GM19328 (cell line): ENCODE measurements around the gene FRMPD3.
A peak's percentile ranks its signal among the peaks of the same experiment; 100 is the strongest.
"Not testable (repeated sequence)": the region's sequence is repeated elsewhere in the genome, so short reads cannot be mapped to it uniquely, and the experiment has no call there.

Source experiments
- ATAC-seq: cut with Tn5 transposase; IDR thresholded peaks from one replicate; pipeline ENCODE4 v1.9.1; 2021; ENCODE audit warnings: mild to moderate bottlenecking, moderate library complexity; ENCODE audit not compliant: unreplicated experiment

Gene FRMPD3

DNA sequence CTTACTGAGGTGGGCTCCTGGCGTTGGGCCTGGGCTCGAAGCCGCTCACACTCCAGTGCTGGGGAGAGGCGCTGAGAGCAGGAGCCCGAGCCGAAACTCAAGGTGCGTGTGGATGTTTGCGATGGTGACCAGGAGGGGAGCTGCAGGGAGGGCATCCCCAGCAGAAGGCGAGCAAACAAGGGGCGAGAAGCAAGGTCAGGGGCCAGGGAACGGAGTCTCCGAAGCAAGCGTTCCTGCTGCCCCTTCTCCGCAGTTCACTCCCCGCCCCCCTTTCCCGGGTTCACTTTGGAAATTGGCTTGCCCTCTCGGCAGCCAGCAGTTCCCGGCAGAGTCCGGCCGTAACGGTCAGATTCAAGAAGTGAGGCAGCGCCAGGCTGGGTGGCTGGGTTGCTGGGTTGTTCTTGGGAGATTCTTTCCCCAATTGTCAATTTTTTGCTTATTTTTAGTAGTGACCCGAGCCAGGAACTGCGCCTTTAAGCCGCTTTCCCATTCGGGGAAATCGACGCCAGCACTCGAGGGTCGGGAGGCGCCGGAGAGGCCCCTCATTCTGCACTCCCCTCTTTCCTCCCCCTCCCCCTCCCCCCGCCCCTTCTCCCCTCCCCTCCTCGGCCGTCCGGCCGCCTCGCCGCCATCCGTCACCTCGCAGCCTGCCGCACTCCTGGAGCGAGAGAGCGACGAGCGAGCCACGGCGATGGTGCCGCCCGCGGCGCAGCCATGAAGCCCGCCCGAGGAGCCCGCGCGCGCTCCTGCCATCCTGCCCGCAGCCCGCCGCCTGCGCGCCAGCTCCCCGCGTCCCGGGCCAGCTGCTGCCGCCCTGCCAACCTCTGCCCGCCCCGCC lies at the start of gene FRMPD3:
TSS of gene FRMPD3 (plus strand) at position 655 of the 838 bp plus-strand sequence. CDS start 76,937 bp downstream, outside the sequence.
- no peak for ATAC-seq

DNA sequence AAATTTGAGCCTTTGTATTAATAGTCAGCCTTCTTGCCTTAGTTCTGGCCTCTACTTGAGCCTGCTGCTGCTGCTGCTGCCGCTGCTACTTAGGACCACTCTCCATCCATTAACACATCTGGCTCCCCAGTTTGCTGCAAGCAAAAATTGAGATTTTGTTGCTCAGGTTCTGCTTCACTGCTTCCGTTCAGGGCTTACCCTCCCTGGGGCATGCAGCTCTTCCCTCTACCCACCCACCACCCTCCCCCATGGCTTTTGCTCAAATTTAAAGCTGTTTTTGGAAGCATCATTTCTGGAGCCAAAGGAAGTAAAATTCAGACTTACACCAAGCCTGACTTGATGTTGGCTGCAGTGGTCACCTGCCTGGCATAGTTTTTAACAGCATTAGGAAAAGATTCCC lies 28.9 kb upstream of the FRMPD3 start:
- ATAC-seq, result no peak

DNA sequence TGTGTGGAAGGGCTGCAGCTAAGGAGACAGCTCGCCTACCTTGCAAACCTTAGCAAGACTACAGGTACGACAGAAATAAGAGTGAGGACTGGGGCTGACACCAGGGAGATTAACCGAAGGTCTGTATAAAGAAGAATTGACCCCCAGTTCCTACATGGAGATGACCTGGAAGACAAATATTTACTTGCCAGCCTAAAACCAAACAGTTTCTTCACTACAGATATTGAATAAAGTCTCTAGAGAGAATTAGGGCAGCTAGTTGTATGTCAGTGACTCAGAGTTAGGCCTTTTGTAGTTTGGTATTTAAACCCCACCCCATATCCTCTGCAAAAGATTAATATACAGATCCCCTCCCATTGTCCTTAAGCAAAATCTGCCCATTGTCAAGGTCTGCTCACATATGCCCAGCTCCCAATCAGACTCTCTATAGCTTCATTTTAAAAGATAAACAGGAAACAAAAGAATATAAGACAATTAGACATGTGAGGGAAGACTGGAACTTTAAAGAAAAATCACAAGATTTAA lies 28.1 kb upstream of the FRMPD3 start:
- no peak for ATAC-seq

DNA sequence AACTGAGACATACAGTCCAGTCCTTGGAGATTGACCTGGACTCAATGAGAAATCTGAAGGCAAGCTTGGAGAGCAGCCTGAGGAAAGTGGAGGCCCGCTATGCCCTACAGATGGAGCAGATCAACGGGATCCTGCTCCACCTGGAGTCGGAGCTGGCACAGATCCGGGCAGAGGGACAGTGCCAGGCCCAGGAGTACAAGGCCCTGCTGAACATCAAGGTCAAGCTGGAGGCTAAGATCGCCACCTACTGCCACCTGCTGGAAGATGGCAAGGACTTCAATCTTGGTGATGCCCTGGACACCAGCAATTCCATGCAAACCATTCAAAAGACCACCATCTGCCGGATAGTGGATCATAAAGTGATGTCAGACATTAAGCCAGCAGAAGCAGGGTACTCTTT lies 20.4 kb upstream of the FRMPD3 start:
- ATAC-seq, result no peak

DNA sequence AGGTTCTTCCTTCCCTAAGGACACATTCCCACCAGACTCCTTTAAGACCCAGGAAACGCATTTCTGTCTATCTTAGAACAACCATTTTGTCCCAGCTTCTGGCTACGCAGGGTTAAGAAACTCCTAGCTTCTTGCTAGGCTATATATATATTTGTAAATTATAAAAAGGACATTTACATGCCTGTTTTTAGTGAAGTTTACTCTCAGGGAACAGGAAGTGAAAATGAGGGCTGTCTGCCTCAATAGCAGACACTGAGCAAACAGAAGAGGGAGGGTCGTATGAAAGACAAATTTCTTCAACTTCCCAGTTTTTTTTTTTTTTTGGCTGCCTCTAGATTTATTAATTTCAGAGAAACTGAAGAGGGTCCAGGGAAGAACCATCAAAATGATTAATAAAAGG lies 9.3 kb upstream of the FRMPD3 start:
- ATAC-seq, result no peak

DNA sequence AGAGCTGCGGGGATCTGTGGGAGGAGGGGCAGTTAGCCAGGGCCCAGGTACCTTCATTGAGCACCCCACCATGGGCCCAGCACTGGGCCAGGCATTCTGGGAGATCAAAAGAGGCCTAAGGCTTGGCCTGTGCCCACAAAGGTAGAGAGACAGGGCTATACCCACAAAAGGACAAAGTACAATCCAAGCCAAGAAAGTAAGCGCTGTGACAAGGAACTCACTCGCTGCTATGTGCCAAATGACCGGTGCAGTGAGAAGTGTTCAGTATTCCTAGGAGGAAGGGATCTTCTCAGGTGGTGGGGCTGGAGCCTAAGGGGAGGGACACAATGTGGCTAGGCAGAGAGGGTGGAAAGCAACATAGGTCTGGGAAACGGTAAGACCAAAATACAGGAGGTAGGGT lies 8.8 kb upstream of the FRMPD3 start:
- ATAC-seq, result no peak

DNA sequence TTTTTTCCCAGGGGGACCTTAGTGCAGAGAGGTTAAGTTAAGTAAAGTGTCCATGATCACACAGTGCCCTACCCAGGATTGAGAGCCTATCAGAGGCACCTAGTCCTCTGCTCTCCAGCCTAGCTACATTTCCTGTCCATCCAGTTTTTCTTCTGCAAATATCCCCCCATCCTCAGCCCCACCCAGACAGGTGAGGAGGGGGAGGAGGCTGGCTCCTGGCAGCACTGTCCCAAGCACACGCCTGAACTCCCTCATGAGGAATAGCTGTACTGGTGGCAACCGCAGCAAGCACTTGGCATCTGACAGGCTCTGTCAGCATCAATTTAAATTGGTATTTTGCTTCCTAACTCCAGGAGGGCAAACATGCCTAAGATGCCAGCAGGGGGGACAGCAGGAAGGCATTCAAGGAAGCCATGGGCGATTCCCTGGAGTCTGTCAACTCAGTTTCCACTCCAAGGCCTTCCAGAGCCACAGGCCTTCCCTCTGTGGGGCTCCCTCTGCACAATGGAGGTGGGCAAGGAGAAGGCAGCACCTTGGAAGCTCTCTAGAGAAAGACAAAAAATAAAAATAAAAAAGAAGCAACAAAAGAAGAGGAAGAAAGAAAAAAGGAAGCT lies 6.4 kb upstream of the FRMPD3 start:
- no peak for ATAC-seq

DNA sequence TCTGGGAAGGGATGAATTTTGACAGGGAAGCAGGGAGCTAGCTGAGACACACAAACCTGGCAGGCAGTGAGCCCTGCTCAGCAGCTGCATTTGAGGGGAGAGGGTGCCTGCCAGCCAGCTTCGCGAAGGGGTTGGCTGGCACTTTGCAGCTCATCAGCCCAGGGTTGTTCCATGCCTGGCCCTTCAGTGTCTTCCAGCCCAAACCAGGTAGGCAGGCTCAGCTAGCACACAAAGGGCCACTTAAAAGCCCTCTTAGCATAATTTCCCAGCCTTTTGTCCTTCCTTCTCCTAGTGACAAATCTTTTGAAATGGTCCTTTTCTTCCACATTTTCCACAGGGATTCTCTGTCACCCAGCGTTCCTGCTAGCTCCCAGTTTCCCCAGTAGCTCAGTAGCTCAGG lies 4.3 kb upstream of the FRMPD3 start:
- ATAC-seq, result no peak

DNA sequence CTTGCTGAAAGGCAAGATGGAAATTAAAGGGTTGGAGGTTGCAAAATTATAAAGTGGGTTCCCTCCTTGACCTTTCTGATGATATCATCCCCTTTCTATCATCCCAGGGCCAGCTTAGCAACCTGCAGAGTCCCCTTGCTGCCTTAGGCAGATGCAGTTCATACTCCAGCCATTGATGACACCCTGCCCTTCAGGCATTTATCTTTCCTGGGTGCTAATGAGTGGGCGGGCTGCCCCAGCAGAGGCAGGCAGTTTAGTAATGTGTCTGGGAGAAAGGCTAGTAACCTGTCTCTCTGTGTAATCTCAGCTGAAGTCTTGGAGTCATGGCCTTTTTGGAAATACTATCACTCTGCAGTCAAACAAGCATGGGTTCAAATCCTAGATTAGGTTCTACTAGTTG lies 3.8 kb upstream of the FRMPD3 start:
- ATAC-seq, result no peak

DNA sequence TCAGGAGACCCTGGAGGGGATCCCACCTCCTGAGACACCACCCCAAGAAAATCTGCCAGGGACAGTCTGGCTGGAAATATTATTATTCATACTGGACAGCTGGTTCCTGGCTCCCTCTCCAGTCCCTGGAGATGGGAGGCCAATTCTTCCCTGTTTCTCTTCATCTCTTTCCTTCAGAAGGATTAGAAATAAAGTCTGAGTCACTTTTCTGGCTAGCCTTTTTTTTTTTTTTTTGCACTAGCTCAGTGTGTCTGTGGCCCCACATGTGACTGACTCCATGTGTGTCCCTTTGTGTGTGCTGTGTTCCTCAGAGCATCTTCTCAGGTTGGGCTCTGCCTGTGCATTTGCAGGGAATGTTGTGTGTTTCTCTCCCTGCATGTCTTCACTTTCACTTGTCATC lies 1.8 kb upstream of the FRMPD3 start:
- no peak for ATAC-seq

DNA sequence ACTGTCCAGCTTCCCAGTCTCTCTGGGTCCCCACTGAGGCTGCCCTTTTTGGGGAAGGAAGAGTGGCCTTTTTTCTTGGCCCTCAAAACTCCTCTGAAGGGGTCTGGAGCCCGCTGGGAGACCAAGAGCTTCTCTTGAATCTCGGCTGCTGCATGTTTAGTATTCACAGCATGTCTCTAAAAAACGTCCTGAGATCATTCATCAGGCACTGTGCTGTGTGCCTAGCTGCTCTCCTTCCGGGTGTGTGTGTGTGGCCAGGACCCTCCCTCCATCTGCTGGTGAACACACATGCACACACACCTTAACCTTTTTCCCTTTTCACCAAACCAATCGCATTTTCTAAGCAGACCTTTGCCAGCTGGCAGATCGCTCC lies 841 bp upstream of the FRMPD3 start:
- ATAC-seq, result no peak

DNA sequence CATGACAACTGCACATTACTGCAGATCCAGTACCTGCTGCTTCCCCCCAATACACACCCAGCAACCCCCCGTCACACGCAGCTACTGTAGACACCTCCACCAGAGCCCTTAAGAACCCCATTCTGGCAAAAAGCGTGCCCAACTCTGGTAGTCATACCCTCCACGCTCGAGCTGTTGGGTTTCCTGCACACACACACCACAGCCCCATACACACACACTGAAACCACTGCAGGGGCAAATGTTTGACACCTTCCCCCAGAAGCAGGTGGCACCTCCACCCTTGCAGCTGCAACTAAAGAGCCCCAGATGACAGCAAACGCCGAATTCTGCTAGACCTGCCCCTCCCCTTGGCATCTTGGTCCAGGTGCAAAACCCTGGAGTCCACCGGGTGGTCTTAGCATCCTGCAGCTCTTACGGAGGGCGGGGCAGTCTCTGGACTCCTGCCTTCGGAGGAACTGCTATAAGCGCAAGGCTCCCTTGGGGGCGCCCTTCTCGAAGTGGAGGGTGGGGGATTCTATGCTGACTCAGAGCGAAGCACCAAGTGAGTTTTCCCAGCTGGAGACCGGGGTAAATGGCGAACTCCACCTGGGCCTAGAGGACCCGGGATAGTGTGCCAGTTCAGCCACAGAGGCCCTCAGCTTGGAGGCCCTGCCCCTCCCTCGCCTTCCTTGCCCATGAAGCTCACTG lies 1.5 kb downstream of the FRMPD3 start:
- ATAC-seq, result no peak

DNA sequence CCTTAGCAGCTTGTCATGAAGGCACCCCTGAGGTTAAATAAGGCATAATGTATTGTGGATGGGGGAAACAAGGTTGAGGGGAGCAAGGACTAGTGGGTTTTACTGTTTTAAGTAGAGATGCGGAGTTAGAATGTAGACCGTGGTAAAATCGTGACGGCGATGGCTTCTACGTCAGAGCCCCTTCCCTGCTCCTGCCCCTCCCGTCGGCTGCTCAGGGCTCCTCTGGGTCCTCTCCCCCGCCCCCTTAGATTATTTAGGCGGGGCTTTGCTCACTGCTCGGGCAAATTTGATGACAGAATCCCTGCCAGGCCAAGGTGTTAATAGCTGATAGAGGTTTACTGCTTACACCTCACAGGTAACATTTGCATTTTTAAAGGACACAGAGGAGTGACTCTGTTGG lies 2.3 kb downstream of the FRMPD3 start:
- ATAC-seq, result no peak

DNA sequence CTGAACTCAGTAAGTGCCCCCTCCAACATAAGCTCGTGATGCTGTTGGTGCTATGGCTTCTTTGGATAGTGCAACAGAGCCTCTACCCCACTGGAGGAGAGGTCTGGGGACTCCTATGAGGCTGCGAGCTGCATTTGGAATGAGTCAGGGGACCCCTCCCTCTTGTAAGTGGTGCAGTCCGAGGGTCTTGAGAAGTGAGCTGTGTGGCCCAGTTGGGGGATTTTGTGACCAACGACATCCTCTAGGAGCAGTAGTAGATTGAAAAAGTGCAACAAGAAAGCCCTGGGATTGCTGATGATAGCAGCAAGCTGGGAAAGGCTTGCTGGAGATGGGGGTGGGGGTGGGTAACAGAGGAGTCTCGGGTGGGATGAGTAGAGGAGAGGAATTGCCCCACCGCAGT lies 3.1 kb downstream of the FRMPD3 start:
- no peak for ATAC-seq

DNA sequence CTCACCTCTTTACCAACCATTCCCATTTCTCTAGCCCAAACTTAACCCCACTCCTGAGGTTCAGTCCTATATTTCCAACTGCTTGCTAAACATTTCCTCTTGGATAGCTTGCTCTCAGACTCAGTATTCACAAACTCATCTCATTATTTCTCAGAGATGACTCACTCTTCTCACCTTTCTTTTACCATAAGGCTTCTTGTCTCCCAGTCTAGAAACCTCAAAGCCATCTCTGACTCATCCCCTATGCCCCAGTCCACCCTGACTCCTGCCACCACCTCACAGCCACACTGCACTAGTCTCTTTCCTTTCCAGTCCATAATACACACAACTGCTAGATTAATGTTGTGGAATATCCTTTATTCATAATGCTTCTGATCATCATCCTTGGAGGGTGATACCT lies 4.8 kb downstream of the FRMPD3 start:
- ATAC-seq, result no peak

DNA sequence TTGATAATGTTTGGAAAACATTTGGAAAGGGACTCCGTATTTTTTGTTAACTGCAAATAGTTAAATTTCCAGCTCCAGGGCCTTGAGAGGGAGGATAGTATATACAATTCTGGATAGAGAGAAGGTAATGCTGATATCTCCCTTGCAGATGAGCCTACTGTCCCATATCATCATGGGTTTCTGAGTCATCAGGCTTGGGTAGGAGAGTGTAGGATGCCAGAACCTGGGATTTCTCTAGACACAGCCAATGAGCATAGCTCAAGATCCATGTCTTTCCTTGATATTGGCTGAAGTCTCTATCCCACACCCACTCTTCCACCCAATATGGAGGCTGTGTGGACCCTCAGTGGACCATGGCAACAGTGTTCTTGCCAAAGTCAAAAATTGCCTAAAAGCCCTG lies 7.8 kb downstream of the FRMPD3 start:
- ATAC-seq, result no peak

DNA sequence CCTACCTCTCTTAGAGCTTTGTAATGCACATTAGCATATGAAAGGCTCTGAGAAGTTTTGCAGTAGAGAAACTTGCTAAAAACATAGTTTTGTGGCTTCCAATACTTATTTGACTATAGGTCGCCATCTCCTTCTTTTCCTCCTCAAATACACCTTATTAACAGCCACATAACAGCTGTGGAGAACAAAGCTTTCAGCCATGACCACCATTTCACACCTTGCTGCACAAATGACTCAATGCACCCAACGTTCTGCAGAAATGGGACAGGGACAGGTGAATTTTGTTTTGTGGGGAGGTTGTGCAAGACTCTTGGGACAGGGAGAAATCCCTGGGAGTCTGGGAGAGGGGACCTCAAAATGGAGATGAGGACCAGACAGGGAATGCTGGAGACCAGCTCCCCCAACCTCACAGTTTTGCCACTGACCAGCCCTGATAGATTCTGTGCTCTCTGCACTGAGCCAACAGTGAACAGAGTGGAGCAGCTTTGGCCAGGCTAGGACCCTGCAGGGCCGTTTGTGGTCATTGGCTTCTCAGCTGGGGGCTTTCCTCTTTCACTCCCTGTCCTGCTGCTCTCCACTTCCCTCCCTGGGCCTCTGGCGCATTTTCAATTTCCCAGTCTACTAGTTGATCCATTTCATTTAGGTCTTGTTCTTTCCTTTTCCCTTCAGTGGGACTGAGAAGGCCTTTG lies 16.6 kb downstream of the FRMPD3 start:
- ATAC-seq, result peak; percentile 77

DNA sequence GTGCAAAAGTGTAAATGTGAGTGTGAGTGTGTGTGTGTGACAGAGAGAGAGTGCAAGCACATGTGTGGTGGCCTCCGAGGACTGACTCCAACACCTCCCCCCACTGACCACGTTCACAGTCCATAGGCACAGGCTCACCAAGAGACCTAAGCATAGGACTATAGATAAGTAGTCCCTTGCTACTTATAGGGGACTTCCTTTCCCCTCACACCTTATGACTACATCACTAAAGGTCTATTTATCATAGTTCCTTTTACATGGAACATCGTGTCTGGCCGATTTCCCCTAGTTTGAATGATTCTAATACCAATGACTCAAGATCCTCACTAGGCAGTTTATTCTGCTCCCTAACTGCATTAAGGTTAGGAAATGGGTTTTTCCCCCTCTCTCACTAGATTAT lies 17.8 kb downstream of the FRMPD3 start:
- no peak for ATAC-seq

DNA sequence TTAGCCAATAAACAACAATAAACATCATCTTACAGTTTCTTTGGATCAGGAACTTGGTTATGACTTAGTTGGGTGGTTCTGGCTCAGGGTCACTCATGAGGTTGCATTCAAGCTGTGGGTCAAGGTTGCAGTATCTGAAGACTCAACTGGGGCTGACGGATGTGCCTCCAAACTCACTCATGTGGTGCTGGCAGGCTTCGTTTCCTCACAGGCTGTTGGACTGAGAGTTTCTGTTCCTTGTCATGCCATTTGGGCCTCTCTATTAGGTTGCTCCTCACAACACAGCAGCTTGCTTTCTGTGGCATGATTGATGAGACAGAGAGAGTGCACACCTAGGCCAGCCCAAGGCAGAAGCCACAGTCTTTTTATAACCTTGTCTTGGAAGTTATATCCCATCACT lies 20.7 kb downstream of the FRMPD3 start:
- ATAC-seq, result no peak

DNA sequence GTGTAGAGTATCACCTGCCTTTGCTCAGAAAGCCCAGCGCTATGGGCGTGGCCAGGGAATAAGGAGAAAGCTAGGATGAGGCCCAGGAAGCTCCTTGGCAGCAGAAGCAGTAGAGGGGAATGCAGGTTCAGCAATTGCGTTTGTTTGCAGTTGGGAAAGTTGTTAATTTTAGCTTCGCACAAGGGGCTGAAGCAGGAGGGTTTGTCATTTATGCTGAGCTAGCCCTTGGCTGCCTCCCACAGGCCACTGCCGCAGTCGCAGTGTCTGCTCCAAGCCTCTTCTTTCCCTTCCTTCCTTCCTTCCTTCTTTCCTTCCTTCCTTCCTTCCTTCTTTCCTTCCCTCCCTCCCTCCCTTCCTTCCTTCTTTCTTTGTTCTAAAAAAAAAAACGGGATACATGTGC lies 21.5 kb downstream of the FRMPD3 start:
- no peak for ATAC-seq

DNA sequence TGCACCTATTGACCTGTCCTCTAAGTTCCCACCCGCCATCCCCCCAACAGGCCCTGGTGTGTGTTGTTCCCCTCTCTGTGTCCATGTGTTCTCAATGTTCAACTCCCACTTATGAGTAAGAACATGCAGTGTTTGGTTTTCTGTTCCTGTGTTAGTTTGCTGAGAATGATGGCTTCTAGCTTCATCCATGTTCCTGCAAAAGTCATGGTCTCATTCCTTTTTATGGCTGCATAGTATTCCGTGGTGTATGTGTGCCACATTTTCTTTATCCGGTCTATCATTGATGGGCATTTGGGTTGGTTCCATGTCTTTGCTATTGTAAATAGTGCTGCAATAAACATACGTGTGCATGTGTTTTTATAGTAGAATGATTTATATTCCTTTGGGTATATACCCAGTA lies 22.0 kb downstream of the FRMPD3 start:
- ATAC-seq, result not testable (repeated sequence)
